Right renal cortex interstitium (tissue), 3 donors: ENCODE data around the gene ADD3. TPM values are rescaled to one million over a fixed set of nuclear protein-coding genes. Genes with fewer than 3 reads are reported as not detected.

Source experiments
- DNase-seq, 3 donors: peaks; one replicate each; pipeline ENCODE4 v3.0.0-alpha.2; 2013; ENCODE audit warnings: low read depth in 3 of 3, low spot score in 2 of 3
- polyA plus RNA-seq, 3 donors: library from polyadenylated mRNA; unstranded; fragments of 120-200 nt; gene quantifications; one replicate each; pipeline ENCODE4 v1.2.1, GENCODE V29; 2013; ENCODE audit not compliant: insufficient read length in 3 of 3

ADD3 gene
- polyA plus RNA-seq, 3 donors, result 269 to 280 (median 276) TPM

- DNase-seq, result no peak
Observed at GRCh38 chr10:109998513-109998912, 9.3 kb upstream of the ADD3 start.

- DNase-seq, result no peak
Observed at GRCh38 chr10:110002801-110003523, 4.8 kb upstream of the ADD3 start.

GRCh38 chr10:110003524-110003885 lies 4.3 kb upstream of the ADD3 start:
- DNase-seq, result no peak

- no peak for DNase-seq
Observed at GRCh38 chr10:110005719-110006118, 2.1 kb upstream of the ADD3 start.

GRCh38 chr10:110006358-110007160 lies 1.2 kb upstream of the ADD3 start:
- DNase-seq, result no peak

- DNase-seq, result no peak
Observed at GRCh38 chr10:110007161-110007700, 553 bp upstream of the ADD3 start.

GRCh38 chr10:110008518-110009339 lies 945 bp downstream of the ADD3 start:
- DNase-seq, result no peak

GRCh38 chr10:110009736-110010475 lies 2.1 kb downstream of the ADD3 start:
- no peak for DNase-seq

DNA sequence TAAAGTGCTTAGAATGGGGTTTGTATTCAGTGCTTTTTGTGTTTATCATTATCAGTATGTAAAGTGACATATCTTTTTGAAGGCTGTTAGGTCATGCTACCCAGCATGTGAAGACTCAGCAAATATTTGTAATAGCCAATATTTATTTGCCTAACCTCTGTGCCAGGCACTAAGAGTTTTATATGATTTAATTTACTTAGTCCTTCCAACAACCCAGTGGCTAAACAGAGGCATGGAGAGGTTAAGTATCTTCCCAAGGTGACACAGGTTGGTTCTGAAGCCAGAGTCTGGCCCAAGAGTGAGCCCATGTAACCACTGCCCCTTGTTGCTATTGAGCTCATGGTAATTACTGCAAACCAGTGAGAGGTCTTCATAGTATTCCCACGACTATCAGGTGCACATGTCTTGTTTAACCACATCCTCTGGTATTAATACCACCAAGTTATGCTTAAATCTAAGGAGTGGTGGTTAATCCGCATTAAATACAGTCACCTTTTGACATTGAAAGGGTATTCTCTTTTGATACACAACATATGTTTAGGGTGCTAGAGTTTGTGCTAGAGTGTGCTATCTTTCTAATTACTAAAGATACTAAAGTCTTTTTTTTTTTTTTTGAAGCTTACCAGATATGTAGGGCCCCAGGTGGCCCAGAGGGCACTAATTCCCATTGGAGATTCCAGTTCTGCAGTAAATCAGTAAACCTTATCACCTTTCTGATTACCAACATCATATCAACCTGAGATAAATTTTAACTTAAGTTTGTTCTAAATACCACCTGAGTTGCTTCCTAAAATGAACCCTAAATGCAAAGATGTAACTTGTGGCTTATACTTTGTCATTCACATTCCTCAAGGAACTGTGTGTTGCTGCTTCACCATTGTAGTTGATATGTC lies 2.9 kb downstream of the ADD3 start:
- DNase-seq, result no peak

DNA sequence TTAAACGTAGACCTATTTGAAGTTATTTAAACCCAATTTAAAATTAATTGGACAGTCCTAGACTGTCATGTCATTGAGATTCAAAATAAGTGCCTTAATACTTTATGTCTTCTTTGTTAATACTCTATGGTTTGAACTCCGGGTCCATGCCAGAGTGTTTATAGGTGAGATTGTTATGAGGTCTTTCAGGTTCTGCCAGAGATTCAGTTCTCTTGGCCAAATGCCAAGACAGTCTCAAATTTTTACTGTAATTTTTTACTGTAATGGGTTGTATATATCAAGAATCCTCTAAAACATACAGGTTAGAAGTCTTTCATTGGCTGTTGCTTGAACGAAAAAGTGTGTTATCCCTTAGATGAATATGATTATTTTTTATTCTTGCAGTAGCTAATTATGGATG lies 3.9 kb downstream of the ADD3 start:
- no peak for DNase-seq

- no peak for DNase-seq
Observed at GRCh38 chr10:110013630-110014293, 6.0 kb downstream of the ADD3 start.

- DNase-seq, result no peak
Observed at GRCh38 chr10:110016039-110016438, 8.3 kb downstream of the ADD3 start.

DNA sequence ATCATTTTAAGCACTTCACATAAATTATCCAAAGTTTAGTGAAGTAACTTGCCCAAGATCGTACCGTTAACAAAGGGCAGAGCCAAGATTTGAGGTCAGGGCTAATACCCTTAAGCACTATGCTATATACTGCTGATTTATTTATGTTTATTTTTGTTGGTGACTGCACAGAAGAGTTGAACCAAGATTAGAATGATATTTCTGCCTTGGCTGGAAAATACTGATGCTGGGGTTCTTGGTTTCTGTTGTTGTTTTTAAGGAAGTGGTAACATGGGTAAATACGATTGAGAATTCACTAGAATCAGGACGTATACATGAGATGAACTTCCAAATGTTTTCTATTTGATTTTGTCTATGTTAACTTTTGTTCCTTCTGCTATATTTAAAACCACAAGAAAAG lies 9.3 kb downstream of the ADD3 start:
- DNase-seq, result no peak

DNA sequence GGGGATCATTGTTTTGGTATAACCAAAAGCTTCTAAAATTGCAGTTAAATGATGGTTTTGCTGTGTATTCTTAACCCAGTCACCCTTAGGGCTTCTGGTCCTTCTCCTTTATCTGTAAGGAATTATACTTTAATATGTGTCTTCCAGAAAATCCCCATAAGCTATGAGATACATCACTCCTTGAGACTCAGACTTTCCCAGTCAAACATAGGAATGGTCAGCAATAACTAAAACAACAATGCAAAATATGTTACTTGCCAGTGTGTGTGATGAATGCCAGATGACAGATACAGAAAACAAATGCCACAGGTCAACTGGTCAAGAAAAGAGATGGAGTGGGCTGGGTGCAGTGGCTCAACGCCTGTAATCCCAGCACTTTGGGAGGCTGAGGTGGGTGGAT lies 10.1 kb downstream of the ADD3 start:
- no peak for DNase-seq

DNA sequence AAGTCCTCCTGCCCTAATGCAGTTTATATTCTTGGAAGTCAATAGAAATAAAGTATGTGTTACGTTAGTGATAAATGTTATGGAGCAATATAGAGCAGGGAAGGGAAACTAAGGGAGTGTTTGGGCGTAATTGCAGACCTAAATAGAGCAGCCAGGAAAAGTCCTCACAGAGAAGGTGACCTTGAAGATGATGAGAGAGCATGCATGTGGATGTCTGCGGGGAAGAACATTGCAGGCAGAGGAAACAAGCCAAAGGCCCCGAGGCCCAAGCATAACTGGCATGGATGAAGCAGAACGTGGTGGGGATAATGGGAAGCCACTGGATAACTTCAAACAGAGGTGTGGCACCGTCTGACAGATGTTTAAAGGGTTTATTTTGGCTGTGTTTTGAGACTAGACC lies 12.5 kb downstream of the ADD3 start:
- no peak for DNase-seq

DNA sequence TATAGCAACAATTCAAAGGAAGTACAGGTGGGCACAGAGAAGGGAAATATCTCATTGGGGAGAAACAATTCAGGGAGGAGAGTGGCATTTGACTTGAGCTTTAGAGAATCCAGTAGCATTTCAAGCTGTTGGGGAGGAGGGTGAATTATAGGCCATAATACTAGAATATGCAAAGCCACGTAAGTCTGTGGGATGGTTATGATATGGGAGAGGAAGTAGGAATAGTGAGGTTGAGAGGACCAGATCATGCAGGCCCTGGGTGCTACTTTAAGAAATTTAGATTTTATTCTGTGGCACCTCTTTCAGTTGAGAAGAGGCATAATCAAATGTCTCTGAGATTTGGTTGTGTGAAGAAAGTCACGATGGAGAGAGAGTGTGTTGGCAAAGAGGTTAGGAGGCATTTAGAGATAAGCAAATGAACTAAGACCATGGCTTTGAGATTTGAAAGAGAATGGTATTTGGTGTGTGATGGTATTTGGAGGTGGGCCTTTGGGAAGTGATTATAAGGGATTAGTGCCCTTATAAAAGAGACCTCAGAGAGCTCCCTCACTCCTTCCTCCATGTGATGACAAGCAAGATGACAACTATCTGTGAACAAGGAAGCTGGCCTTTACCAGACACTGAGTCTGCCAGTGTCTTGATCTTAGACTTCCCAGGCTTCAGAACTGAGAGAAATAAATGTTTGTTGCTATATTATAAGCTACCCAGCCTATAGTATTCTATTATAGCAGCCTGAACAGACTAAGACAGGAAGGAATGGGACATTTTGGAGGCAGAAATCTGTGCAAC lies 15.1 kb downstream of the ADD3 start:
- no peak for DNase-seq

DNA sequence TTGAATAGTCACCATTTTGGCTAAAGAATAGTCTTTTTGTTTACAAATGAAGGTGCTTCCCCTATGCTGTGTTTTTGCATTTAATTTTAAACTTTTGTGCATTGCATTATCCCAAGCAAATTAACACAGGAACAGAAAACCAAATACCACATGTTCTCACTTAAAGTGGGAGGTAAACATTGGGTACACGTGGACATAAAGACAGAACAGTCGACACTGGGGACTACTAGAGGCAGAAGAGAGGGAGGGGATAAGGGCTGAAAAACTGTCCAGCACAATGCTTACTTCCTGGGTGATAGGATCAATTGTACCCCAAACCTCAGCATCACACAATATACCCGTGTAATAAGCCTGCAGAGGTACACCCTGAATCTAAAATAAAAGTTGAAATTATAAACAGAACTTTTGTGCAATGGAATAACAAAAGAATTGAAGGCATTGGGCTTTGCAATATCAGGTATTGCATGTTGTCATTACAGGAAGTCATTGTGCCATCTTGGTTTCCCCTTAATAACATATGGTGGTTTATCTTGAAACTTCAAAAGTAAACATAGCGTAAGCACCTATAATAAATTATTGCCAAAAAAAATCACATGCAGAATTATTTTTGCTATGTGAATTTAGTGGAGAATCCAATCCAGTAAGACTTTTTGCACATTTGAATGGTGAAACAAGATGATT lies 16.1 kb downstream of the ADD3 start:
- no peak for DNase-seq

DNA sequence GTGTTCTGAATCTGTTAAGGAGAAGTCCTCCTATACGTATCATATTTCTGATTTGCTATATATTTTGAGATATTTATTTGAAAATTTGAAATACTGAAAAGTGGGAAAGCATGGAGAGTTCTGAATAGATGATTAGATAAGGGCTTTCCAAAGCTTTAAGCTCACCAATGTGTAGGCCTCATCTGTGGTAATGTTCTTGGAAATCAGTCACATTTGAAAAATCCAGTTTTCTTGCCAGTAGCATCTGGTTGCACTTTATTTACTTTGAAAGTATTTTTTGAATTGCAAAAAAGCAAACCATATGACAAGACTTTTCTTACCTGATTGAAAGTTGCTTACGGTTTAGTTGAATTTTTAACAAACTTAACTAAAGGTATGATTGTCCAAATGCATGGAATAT lies 21.7 kb downstream of the ADD3 start:
- DNase-seq, result no peak
